ACHN (cell line): ENCODE data around the gene IL2RA.
"Not testable (repeated sequence)": the region's sequence is repeated elsewhere in the genome, so short reads cannot be mapped to it uniquely, and the experiment has no call there.

Source experiments
- DNase-seq: peaks from one replicate; pipeline ENCODE4 v3.0.0-alpha.2; 2015
- in situ Hi-C: cut with HindIII; loops from 2 replicates; pipeline ENCODE4 v1.10.0; 2017; ENCODE audit warnings: low sequenced_read_pairs, low pct_ligation_motif_present, low pct_unique_long_range_greater_than_20kb

Gene IL2RA

DNA sequence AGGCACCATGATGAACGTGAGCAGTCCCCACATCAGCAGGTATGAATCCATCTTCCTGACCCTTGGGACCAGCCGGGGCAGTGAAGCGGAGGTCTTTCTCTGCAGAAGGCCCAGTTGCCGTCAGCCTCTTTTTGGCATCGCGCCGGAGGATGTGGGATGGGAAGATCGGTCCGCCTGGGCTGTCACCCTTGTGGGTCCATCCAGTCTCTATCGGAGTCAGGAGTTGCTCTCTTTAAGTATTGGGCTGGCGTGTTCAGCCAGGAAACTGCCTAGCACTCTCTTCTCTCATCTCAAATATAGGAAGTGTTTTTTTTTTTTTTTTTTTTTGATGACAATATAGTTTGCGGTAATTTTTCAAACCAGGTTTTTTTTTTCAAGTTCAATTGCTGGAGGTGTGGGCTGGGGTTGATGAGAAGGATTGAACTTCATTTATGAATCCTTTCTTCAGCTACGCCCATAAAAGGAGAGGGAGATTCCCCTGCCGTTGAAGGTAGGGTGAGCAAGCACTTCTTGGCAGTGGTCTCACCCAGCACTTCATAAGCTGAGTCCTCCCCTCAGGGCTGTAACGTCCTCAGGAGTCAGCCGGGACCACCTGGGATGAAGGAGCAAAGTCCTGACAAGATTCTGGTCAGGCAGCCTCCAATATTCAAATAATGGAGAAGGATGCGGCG is at the start of gene IL2RA:
TSS of gene IL2RA (minus strand) at position 267 of the 671 bp plus-strand sequence. CDS start at position 51, 216 bp downstream.
- no peak for DNase-seq
- in situ Hi-C loops: no loop called here

DNA sequence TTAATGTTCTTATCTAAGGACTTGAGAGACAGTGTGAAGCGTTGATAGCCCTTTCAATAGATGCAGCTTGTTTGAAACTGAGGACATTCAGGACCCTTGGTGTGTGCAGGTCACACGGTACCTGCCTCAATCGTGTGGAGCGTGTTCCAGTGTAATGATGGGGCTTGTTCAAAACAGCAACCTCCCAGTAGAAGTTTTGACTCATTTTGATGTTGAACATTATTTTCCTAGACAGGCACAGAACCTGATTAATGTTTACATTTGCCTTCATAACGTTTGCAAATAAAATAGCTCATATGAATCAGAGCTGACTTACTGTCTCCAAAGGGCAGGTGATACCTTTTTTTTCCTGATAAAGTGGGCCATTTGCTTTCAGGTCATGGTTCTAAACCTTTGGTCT is 48.0 kb upstream of the IL2RA start:
- in situ Hi-C loops: no loop called here
- DNase-seq: no peak

DNA sequence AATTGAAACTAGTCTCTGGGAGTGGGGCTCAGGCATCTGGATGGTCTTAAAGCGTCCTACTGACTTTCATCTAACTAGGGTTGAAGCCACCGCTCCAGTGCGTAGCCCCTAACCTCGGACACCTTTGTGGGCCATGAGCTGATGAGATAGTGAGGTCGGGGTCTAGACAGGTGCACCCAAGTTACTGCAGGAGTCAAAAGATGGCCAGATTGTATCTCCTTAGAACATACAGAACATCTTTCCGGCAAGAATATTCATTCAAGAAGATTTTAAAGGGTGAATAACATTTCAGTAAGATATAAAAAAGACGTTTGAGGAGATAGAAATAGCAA is 47.2 kb upstream of the IL2RA start:
- DNase-seq: no peak
- in situ Hi-C loops: no loop called here

DNA sequence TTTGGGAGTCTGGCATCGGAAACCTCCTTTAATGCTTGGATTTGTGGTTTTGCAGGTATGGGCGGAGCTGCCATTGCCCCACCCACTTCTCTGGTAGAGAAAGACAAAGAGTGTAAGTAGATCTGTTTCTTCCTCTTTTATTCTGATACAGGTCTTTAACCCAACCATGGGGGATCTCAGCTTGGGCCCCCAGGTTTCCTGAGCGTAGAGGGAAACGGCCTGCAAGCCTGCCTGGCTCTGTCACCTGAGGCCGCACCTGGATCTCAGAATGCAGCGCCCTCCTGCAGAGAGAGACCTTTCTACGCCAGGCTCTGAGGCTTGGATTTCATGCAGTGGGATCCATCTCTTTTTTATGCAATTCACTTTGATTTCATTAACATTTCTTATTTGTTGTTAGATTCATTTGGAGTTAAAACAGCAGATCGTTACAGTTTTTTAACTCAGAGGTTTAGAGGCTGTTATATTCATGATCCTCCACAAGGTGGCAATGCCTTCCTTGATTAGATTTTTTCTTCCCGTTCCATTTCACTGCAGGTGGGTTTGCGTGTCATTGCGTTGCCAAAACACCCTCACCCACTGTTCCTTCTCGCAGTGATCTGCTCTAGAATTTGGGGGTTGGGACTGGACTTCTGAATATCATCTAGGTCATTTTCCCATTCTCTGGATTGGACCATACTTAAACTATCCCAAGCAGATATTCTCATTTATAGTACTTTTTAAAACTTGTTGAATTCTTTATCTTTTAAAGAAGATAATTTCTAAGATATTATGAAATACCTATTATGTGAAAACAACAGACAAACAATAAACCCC is 46.7 kb upstream of the IL2RA start:
- DNase-seq: peak; percentile 55
- in situ Hi-C loops: no loop called here

DNA sequence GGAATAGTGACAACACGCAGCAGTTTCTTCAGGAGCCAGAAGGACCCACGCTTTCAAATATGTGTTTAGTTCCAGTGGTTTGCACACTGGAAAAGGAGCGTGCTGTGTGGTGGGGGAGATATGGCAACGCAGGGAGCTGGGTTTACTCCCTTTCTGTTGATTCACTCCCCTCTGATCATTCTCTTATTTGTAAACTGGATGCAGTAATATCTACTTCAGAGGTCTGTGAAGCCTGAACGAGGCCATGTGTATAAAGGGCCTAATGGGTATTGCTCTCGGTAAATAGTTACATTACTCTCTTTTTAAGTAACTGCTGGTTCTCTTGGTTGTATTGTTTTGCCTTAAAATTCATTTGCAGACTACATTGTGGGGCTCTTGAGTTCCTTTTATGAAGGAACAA is 45.9 kb upstream of the IL2RA start:
- in situ Hi-C loops: no loop called here
- DNase-seq: no peak

DNA sequence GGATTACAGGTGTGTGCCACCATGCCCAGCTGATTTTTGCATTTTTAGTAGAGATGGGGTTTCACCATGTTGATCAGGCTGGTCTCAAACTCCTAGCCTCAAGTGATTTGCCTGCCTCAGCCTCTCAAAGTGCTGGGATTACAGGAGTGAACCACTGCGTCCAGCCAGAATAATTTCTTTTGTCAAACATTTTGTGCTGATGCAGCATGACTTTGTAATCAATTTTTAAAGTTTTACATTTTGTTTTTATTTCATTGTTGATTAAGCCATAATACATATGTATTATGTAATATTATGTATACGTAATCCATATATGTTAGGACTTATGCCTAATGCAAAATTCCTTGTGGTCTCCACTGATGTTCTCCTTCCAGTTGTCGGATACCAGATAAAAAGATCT is 45.4 kb upstream of the IL2RA start:
- in situ Hi-C loops, DNase-seq: not testable (repeated sequence)

DNA sequence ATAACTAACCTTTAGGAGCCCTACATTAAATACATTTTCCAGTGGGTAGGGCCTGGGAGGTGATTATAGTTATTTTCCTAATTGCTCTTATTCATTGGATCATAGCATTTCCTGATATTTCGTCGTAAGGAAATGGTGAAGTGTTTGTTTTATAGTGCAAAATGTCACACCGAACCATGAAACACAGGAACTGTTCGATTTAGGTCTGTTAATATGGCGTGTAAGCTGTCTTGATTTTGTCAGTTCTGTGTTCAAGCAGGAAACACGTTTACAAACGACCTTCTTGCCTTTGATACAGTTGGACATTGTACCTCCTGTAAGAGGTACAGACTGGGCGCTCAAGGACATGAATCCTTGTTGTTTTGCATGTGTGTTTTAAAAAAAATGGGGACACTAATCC is 41.4 kb upstream of the IL2RA start:
- no peak for DNase-seq
- in situ Hi-C loops: no loop called here

DNA sequence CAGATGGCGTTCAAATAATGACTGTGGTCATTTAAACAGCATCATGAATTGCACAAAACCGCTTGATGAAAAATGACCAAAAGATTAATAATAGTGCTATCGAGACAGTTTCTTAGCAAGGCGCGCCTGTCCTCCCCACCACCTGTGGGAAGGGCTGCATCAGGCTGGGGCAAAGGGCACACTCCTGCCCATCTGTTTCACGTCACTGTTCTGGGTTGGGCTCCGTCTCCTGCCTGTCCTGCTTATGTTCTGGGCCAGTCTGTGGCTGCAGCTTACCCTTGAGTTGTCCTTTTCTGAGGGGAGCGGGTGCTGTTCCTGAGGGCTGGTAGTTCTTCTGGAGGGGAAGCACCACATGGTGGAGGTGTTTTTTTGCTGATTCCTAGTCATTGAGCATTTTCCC is 40.0 kb upstream of the IL2RA start:
- no peak for DNase-seq
- in situ Hi-C loops: no loop called here

DNA sequence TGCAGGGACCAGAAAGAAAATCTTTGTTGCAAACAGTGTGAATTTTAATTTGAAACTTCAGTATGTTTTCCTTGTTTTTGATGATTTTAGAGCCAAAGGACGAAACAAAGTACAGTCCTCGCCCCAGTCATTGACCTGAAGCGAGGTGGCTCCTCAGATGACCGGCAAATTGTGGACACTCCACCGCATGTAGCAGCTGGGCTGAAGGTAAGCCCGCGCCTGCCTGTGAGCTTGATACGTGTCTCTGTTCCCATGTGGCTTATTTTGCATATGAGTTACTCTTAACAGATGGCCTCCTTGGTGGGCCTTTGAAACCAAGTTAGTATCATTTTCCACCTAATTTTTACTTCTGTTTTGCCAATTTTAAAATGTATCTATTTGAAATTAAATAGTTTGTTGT is 39.0 kb upstream of the IL2RA start:
- DNase-seq: no peak
- in situ Hi-C loops: no loop called here

DNA sequence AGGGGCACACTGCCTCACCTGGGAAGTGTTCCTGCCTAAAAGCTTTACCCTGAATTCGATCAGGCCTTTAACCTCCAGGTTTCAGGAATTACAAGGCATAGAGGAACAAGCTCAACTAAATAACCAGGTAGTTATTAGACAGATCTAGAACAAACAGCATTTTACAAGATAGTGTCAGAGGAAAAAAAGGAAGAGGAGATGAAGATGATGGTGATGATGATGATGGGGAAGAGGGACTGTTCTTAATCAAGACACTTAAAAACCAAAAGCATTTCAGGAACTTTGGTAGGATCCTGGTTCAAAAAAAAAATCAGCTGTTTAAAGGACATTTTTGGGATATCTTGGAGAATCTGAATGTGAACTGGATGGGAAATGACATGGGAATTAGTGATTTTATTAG is 38.2 kb upstream of the IL2RA start:
- no peak for DNase-seq
- in situ Hi-C loops: no loop called here

DNA sequence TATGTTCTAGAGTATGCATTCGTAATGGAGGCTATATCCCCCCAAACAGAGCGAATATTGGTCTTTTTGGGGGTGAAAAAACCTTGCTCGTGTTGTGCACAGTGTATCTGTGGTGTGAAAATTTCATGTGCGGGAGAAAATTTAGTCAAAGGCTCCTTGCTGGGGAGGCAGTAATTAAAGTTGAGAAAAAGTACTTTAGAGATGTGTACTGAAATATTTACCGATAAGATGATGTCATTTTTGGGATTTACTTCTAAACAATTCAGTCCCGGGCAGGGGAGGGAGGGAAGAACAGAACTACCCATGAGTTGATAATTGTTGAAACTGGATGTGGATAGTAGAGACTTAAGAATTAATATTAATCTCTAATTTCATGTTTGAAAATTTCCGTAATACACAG is 36.0 kb upstream of the IL2RA start:
- no peak for DNase-seq
- in situ Hi-C loops: no loop called here

DNA sequence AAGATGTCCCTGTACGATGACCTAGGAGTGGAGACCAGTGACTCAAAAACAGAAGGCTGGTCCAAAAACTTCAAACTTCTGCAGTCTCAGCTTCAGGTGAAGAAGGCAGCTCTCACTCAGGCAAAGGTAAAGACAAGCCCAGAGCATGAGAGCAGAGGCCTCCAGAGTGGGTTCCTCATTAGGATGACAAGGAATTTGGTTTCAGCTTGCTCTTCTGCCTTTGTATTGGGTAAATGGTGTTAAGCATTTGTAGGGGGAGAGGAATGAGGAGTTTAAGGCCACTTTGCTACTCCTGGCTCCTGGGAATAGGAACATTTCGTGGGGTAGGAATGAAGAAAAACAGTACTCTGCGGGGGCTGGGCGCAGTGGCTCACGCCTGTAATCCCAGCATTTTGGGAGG is 34.9 kb upstream of the IL2RA start:
- DNase-seq: no peak
- in situ Hi-C loops: no loop called here

DNA sequence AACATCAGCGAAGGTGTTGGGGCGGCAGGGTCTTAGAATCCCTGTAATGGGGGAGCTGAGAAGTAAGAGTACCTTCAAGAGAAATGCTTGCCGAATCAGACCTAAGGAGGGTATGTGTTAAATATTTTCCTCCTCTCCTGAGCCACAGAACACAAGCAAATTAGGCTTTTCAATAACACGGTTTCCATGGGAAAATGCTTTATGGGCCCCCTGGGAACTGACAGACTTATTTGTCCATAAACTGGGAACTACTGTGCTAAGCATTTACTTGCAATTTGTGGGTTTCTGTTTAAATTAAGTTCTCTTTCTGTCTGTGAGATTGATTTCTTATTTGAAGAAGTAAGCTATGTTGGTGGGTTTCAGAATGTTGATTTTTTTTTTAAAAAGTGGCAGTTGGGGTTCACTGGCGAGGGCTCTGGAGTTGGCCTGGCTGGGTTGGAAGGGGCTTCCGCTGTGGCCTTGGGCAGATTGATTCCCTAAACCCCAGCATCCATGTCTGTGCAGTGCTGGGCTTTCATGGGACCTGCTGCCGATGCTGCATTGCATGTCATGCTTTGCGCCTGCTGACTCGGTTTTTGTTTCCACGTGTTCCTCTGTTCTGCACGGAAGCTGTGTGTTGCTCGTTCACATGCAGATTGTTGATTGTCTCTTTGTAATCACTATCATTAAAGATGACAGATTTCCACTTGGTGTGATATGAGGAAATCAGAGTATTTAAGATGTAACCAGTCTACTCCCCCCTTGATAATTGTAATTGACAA is 33.8 kb upstream of the IL2RA start:
- no peak for DNase-seq
- in situ Hi-C loops: no loop called here

DNA sequence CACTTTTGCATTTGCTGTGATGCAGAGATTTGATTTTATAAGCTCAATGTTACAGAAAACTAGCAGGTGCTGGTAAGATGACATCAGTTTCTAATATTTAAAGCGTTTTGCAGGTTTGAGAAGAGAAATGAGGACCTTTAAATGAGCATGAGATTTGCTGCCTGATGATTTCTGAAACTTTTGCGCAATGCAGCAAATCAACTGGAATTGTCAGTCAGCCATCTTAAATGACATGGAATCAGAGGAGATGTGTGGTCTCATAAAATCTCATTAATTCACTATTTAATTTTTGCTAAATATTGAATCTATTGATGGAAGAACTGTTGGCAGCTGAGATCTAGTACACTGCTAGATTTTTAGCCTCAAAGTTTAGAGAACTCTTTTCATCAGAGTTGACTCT is 30.6 kb upstream of the IL2RA start:
- no peak for DNase-seq
- in situ Hi-C loops: no loop called here

DNA sequence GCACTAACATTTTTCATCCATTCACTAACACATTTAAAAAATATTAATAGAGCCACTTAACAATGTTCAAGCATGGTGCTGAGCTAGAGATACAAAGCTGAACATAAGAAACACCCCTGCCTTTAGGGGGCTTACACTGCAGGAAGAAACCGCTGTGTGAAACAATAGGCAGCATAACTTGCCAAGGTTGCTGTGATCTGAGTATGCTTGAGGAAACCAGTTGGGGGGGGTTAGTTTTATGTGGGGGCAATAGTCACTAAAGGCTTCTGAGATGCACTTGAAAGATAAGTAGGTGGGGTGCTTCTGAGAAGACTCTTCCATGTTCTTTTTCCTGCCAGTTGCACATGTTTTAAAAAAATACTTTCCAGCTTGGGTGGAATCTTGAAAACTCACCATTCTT is 29.5 kb upstream of the IL2RA start:
- in situ Hi-C loops: no loop called here
- DNase-seq: no peak

DNA sequence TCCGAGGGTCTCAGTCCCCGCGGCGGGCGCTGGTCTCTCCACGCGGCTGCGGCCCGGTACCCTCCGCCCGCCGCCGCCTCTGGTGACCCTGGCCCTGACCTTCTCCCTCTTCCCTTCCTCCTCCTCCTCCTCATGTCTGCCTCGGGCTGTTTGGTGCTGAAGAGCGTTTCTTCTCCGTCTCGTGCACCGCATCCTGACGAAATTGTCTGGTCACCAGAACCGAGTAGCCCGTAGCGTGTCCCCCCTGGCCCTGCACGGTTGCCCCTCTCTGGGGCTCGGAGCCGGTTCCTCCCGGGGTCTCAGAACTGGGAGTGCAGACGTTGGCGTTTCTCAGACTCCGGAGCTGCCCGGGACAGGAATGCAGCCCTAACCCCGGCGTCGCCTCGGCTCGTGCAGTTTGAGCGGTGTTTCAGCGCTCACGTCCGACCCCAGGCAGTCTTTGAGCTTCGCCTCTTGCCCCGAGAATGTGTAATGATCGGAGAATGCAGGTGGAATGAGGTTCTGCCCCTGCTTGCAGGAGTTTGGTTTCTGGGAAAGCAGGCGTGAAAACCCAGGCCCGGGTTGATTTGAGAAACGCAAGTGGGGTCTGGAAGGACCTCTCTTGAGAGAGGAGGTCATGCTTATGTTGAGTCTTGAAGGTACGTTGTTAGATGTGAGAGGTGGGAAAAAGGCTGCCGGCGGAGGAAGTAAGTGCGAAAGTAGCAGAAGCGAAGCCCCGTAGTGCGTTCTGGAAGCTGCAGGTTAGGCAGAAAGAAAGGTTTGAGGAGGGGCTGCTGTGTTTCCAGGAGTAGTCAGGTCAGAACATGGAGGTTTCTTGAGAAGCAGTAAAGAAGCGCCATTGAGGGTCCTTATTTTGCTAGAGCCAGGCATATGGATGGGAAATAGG is 27.4 kb upstream of the IL2RA start:
- DNase-seq: peak; percentile 58
- in situ Hi-C loops: no loop called here

DNA sequence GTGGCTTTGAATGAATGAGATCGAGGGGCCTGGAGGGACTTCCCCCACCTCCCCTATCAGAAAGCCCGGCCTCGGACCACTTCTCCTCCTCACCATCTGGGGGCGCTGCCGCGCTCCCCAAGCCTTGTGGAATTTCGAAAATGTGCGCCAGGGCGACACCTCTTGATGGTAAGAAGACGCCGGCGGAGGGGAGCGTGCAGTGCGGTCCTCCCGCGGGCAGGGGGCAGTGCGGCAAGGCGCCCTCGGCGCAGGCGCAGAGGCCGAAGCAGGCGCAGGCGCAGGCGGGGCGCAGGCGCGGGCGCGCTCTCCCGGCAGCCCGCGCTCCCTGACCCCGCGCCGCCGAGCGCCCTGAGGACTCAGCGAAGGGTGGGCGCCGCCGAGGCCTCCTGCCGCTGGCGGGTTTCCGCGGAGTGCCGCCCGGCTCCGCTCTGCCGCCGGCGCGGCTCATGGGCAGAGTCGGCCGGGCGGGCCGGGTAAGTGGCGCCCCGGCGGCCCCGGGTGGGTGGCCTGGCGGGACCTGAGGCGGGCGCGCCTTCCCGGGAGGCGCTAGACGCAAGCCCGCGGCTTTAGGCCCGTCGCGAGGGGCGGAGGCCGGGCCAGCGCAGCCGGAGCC is 26.7 kb upstream of the IL2RA start, which contains the start of gene RBM17:
TSS of gene RBM17 (plus strand) at position 314 of the 613 bp plus-strand sequence. CDS start 8,032 bp downstream, outside the sequence.
- in situ Hi-C loops: no loop called here
- DNase-seq: peak; percentile 85
